ENCODE data around the gene SORBS2.

SORBS2 gene

DNA sequence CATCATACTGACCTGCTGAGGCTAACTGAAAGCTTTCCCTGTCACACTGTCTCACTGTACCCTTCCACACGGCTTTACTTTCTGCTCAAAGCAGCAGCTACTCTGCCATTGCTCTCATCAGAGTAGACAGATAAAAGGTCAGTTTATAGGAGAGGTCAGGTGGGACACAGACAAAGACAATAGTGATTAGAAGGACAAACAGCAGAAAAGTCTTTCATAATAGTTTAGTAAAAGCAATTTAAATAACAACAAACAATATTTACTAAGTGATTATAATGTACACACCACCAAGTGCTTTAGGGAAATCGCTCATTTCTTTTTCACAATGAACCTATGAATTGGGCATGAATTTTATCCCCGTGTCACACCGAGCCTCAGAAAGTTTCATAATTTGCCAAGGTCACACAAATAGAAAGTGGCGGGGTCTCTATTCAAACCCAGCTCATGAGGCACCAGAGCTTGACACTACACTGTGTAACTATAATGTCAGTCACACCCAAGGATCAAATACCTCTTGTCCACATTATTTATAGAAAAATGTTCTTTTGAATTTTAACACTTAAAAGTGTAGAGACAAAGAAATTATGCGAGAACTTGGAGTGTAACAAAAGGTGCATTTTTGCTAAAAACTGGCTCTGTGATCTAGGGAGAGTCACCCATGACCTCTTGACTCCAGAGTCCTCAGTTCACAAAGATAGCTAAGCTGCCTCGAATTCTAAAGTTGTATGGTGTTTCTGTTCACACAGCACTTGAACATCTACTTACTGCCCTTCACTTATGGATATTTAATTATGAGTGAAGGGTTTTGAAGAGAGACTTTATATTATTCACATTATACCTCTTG is 24.5 kb upstream of the SORBS2 start:
- Histone ChIP-seq H3K27me3 (ENCODE audit: insufficient read depth, low read depth) (no peaks in the 10 kb centered on the region), H3K4me3 (IDR thresholded peaks at IDR 0.05; ENCODE audit: insufficient read depth, low read depth, low read length) (no peak overlapping the region), H3K4me2 (no peak overlapping the region), H3K27ac (no peak overlapping the region), H3K79me2 (ENCODE audit: insufficient read depth, low read depth) (no peaks in the 10 kb centered on the region), H3K9ac (no peak overlapping the region), H2AFZ (ENCODE audit: low read depth) (no peak overlapping the region), H3K4me1 (ENCODE audit: low read depth, poor library complexity, severe bottlenecking) (no peaks in the 10 kb centered on the region), H4K20me1 (ENCODE audit: insufficient read depth) (no peaks in the 10 kb centered on the region), H3K36me3 (ENCODE audit: insufficient read depth) (no peaks in the 10 kb centered on the region)
- TF ChIP-seq, protein P1, sequence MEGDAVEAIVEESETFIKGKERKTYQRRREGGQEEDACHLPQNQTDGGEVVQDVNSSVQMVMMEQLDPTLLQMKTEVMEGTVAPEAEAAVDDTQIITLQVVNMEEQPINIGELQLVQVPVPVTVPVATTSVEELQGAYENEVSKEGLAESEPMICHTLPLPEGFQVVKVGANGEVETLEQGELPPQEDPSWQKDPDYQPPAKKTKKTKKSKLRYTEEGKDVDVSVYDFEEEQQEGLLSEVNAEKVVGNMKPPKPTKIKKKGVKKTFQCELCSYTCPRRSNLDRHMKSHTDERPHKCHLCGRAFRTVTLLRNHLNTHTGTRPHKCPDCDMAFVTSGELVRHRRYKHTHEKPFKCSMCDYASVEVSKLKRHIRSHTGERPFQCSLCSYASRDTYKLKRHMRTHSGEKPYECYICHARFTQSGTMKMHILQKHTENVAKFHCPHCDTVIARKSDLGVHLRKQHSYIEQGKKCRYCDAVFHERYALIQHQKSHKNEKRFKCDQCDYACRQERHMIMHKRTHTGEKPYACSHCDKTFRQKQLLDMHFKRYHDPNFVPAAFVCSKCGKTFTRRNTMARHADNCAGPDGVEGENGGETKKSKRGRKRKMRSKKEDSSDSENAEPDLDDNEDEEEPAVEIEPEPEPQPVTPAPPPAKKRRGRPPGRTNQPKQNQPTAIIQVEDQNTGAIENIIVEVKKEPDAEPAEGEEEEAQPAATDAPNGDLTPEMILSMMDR (conservative IDR thresholded peaks at IDR 0.05; ENCODE audit: low read depth, low read length): no peak

GRCh38 chr4:185835814-185836213 is 23.8 kb upstream of the SORBS2 start:
- H3K27ac ChIP-seq: no peak overlapping the region
- TF ChIP-seq, protein P1 (conservative IDR thresholded peaks at IDR 0.05; ENCODE audit: low read depth, low read length): no peak
- H3K4me3 ChIP-seq (IDR thresholded peaks at IDR 0.05; ENCODE audit: insufficient read depth, low read depth, low read length): no peak overlapping the region
- no peaks in the 10 kb centered on the region for H3K36me3 ChIP-seq (ENCODE audit: insufficient read depth)
- H3K4me2 ChIP-seq: no peak overlapping the region
- H3K9ac ChIP-seq: no peak overlapping the region
- no peaks in the 10 kb centered on the region for H3K4me1 ChIP-seq (ENCODE audit: low read depth, poor library complexity, severe bottlenecking)
- no peaks in the 10 kb centered on the region for H3K27me3 ChIP-seq (ENCODE audit: insufficient read depth, low read depth)
- no peak overlapping the region for H2AFZ ChIP-seq (ENCODE audit: low read depth)
- no peaks in the 10 kb centered on the region for H3K79me2 ChIP-seq (ENCODE audit: insufficient read depth, low read depth)
- H4K20me1 ChIP-seq (ENCODE audit: insufficient read depth): no peaks in the 10 kb centered on the region

GRCh38 chr4:185835336-185835735 is 23.3 kb upstream of the SORBS2 start:
- H4K20me1 ChIP-seq (ENCODE audit: insufficient read depth): no peaks in the 10 kb centered on the region
- no peak overlapping the region for H3K4me3 ChIP-seq (IDR thresholded peaks at IDR 0.05; ENCODE audit: insufficient read depth, low read depth, low read length)
- no peaks in the 10 kb centered on the region for H3K4me1 ChIP-seq (ENCODE audit: low read depth, poor library complexity, severe bottlenecking)
- TF ChIP-seq, protein P1 (conservative IDR thresholded peaks at IDR 0.05; ENCODE audit: low read depth, low read length): no peak
- no peak overlapping the region for H3K27ac ChIP-seq
- H3K9ac ChIP-seq: no peak overlapping the region
- H2AFZ ChIP-seq (ENCODE audit: low read depth): no peak overlapping the region
- H3K4me2 ChIP-seq: no peak overlapping the region
- H3K27me3 ChIP-seq (ENCODE audit: insufficient read depth, low read depth): no peaks in the 10 kb centered on the region
- H3K79me2 ChIP-seq (ENCODE audit: insufficient read depth, low read depth): no peaks in the 10 kb centered on the region
- no peaks in the 10 kb centered on the region for H3K36me3 ChIP-seq (ENCODE audit: insufficient read depth)

- no peak overlapping the region for H3K27ac ChIP-seq
- no peaks in the 10 kb centered on the region for H3K79me2 ChIP-seq (ENCODE audit: insufficient read depth, low read depth)
Measured at GRCh38 chr4:185834778-185835177, 22.8 kb upstream of the SORBS2 start.

More at GRCh38 chr4:185834778-185835177, 22.8 kb upstream of the SORBS2 start:
- no peak overlapping the region; the same call in 1 of the 2 replicates for H3K9ac ChIP-seq
- no peaks in the 10 kb centered on the region for H3K36me3 ChIP-seq (ENCODE audit: insufficient read depth)
- TF ChIP-seq, protein P1 (conservative IDR thresholded peaks at IDR 0.05; ENCODE audit: low read depth, low read length): no peak
- no peak overlapping the region for H2AFZ ChIP-seq (ENCODE audit: low read depth)
- H4K20me1 ChIP-seq (ENCODE audit: insufficient read depth): no peaks in the 10 kb centered on the region
- H3K27me3 ChIP-seq (ENCODE audit: insufficient read depth, low read depth): no peaks in the 10 kb centered on the region
- no peaks in the 10 kb centered on the region for H3K4me1 ChIP-seq (ENCODE audit: low read depth, poor library complexity, severe bottlenecking)
- no peak overlapping the region for H3K4me2 ChIP-seq
- H3K4me3 ChIP-seq (IDR thresholded peaks at IDR 0.05; ENCODE audit: insufficient read depth, low read depth, low read length): no peak overlapping the region

Measured in KMS-11 (cell line).